Measurements from ENCODE around the gene TGM1. TPM values are rescaled to one million over a fixed set of nuclear protein-coding genes. Genes with fewer than 3 reads are reported as not detected.

TGM1 gene
- polyA plus RNA-seq, 4 donors, result 1.5 to 3.4 (median 1.7) TPM

DNA sequence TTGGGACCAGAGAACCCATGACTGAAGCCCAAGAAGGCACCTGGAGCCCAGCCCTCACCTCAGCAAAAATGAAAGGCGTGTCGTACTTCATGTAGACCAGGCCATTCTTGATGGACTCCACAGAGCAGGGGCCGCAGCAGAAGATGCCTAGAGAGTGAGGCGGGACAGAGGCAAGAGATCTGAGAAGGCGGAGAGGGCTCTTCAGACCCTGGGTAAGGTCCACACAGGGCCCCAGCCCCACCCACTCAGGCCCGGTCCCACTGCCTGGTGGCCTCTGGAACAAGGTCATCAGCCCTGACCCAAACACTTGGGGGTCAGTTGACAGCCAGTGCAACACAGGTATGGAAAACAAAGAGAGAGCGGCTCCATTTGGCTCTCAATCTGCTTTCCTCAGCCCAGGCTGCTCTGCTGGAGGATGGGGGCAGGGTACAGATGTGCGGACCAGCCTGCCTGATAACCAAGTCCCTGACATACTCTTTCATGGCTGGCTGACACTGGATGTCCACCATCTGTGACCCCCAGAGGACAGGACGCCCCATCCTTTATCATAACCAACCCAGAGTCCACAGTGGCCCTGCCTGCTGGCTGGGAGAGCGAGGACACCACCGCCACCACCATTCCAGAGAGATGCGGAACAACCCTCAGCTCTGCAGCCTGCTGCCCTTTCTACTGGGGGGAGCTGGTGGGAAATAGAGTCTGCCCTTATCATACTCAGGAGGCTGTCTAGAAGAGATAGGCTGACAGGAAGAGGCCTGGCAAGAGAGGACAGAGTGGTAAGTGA lies 6.9 kb downstream of the TGM1 start:
- DNase-seq, result peak in 1 of 2 donors; percentile 29
- H3K27ac ChIP-seq (ENCODE audit: low read depth in 1 of 3, low read length in 2 of 3), result no peak overlapping the region
- WGBS, 3 donors, result 86 to 94% (median 91%) methylated on average over 12 of the region's 12 CpGs
- peaks cover 0 to 62% (median 0%) of the 10 kb centered on the region in 3 donors for H3K36me3 ChIP-seq (ENCODE audit: control insufficient read depth in 3 of 3, insufficient read depth in 2 of 3, low read depth in 1 of 3, low read length in 3 of 3)
- no peak for FAIRE-seq
- H3K4me1 ChIP-seq (ENCODE audit: control insufficient read depth in 3 of 3, insufficient read depth in 2 of 3, low read depth in 1 of 3, low read length in 2 of 3), result peaks cover 0 to 34% (median 0%) of the 10 kb centered on the region in 3 donors
- no peaks in the 10 kb centered on the region for H3K27me3 ChIP-seq (ENCODE audit: control insufficient read depth in 3 of 3, insufficient read depth in 3 of 3, low read length in 3 of 3)
- no peaks in the 10 kb centered on the region for H3K9me3 ChIP-seq (ENCODE audit: control insufficient read depth in 2 of 2, insufficient read depth in 1 of 2, low read depth in 1 of 2, low read length in 1 of 2)
- H3K4me3 ChIP-seq (ENCODE audit: low read depth in 1 of 3, low read length in 3 of 3), result no peak overlapping the region

DNA sequence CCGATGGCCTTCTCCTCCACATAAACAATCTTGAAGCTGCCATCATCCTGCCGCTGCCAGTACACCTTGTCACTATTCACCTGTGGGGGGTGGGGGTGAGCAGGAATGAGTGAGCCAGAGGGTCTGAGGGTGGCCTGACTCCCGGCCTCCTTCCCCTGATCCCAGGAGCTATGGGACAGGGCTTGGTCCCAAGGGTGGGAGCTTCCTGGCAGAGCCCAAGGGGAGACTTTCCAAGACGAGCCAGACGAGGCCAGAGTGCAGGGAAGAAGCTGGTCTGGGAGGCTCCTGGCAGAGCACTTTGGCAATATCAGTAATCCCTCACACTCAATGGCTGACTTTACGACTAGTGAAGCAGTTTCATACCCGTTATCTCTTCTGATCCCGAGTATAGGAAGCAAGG lies 7.5 kb downstream of the TGM1 start:
- FAIRE-seq, result no peak

DNA sequence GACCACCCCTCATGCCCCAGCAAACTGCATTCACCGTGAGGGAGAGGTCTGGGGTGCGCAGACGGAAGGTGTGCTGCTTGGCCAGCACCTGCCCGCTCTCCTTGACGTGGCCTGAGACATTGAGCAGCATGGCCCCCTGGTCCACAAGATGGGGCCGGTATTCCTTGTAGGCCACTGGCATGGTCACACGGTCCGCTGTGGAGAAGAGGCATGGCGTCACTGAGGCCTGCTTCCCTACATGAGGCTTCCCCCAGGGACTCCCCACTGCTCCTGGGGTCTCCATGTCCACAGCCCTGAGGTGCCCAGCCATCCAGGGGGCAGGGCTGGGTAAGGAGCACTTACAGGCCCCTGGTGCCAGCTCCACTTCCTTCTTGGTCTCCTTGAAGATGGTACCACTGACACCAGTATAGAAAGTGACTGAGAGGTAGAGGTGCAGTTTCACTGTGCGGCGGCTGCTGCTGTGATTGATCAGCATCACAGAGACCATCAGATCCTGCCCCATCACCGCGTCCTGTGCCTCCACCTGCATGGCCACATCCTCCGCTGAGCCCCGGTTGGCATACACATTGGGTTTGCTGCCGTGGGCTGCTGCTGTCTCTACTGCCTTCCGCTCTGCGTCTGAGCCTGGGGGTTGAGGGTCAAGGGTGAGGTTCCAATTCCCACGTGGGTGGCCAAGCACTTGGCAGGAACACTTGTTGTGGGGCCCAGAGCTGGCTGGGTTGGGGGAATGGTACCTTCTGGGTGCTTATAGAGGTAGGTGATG lies 8.2 kb downstream of the TGM1 start:
- Histone ChIP-seq H3K4me1 (ENCODE audit: control insufficient read depth in 3 of 3, insufficient read depth in 2 of 3, low read depth in 1 of 3, low read length in 2 of 3) (peaks cover 0 to 34% (median 0%) of the 10 kb centered on the region in 3 donors), H3K27ac (ENCODE audit: low read depth in 1 of 3, low read length in 2 of 3) (no peak overlapping the region), H3K4me3 (ENCODE audit: low read depth in 1 of 3, low read length in 3 of 3) (no peak overlapping the region), H3K36me3 (ENCODE audit: control insufficient read depth in 3 of 3, insufficient read depth in 2 of 3, low read depth in 1 of 3, low read length in 3 of 3) (peaks cover 0 to 54% (median 0%) of the 10 kb centered on the region in 3 donors), H3K27me3 (ENCODE audit: control insufficient read depth in 3 of 3, insufficient read depth in 3 of 3, low read length in 3 of 3) (no peaks in the 10 kb centered on the region), H3K9me3 (ENCODE audit: control insufficient read depth in 2 of 2, insufficient read depth in 1 of 2, low read depth in 1 of 2, low read length in 1 of 2) (no peaks in the 10 kb centered on the region)
- no peak for FAIRE-seq
- 92 to 95% (median 93%) methylated on average over 19 of the region's 19 CpGs for WGBS, 3 donors
- DNase-seq, result no peak

More for the DNA sequence above, 7.5 kb downstream of the TGM1 start:
- H3K9me3 ChIP-seq (ENCODE audit: control insufficient read depth in 2 of 2, insufficient read depth in 1 of 2, low read depth in 1 of 2, low read length in 1 of 2), result no peaks in the 10 kb centered on the region
- peaks cover 0 to 34% (median 0%) of the 10 kb centered on the region in 3 donors for H3K4me1 ChIP-seq (ENCODE audit: control insufficient read depth in 3 of 3, insufficient read depth in 2 of 3, low read depth in 1 of 3, low read length in 2 of 3)
- no peaks in the 10 kb centered on the region for H3K27me3 ChIP-seq (ENCODE audit: control insufficient read depth in 3 of 3, insufficient read depth in 3 of 3, low read length in 3 of 3)
- H3K27ac ChIP-seq (ENCODE audit: low read depth in 1 of 3, low read length in 2 of 3), result no peak overlapping the region
- peaks cover 0 to 58% (median 0%) of the 10 kb centered on the region in 3 donors for H3K36me3 ChIP-seq (ENCODE audit: control insufficient read depth in 3 of 3, insufficient read depth in 2 of 3, low read depth in 1 of 3, low read length in 3 of 3)
- 81 to 87% (median 83%) methylated on average over 8 of the region's 8 CpGs for WGBS, 3 donors
- no peak overlapping the region for H3K4me3 ChIP-seq (ENCODE audit: low read depth in 1 of 3, low read length in 3 of 3)
- DNase-seq, result no peak

DNA sequence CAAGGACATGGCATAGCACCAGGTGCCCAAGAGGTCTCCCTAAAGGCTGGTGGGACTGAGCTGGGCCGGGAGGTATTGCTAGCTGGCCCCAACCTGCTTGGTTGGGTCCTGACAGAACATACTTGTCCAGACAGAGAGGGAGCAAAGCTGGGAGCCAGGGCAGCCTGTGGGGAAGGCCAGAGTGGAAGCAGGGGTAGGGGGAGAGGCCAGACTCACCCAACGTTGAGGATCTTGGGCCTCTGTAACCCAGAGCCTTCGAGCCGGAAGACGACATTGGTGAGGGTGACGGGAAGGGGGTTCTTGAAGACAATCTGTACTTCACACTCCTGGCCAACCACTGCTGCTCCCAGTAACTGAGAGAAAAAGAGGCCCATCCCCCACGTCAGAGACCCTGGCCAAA lies 9.0 kb downstream of the TGM1 start:
- 88 to 98% (median 89%) methylated on average over 7 of the region's 7 CpGs for WGBS, 3 donors
- H3K27me3 ChIP-seq (ENCODE audit: control insufficient read depth in 3 of 3, insufficient read depth in 3 of 3, low read length in 3 of 3), result no peaks in the 10 kb centered on the region
- H3K9me3 ChIP-seq (ENCODE audit: control insufficient read depth in 2 of 2, insufficient read depth in 1 of 2, low read depth in 1 of 2, low read length in 1 of 2), result no peaks in the 10 kb centered on the region
- H3K4me1 ChIP-seq (ENCODE audit: control insufficient read depth in 3 of 3, insufficient read depth in 2 of 3, low read depth in 1 of 3, low read length in 2 of 3), result peaks cover 0 to 34% (median 0%) of the 10 kb centered on the region in 3 donors
- FAIRE-seq (no peak), DNase-seq (no peak)
- H3K4me3 ChIP-seq (ENCODE audit: low read depth in 1 of 3, low read length in 3 of 3), result no peak overlapping the region
- H3K36me3 ChIP-seq (ENCODE audit: control insufficient read depth in 3 of 3, insufficient read depth in 2 of 3, low read depth in 1 of 3, low read length in 3 of 3), result peaks cover 0 to 55% (median 0%) of the 10 kb centered on the region in 3 donors
- no peak overlapping the region for H3K27ac ChIP-seq (ENCODE audit: low read depth in 1 of 3, low read length in 2 of 3)

DNA sequence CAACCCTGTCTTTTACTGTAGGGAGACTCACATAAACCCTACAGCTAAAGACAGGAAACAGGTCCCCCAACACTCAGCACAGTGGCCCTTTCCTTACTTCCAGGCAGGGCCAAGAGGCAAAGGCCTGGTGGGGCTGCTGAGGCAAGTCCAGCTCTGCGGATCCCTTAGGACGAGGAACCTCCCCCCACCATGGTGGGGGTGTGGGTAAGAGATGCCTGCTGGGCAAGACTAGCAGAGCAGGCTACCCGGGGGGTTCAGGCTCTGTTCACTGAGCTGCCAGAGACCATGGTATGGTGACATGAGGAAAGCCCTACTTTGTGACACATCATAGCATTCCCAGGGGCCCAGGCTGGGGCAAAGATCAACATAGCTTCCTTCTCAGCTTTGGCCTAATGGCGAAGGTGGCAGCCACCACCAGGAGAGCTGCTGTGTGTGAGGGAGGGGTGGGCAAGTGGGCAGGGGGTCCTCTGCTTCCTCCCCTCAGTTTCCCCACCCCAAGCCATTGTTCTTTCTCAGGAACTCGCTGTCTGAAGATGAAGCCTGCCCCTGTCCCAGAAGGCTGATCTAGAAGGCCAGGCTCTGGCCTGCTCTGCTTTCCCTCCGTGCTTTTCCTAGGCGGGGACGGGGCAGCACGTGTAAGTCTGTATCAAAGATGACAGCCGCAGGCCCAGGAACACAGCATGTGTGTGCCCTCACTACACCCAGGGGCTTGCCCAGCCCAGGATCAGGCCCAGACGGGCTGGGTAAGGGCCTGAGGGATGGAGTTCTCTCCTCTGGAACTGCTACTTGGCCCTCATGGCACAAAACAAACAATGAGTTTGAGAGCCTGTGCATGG lies 10.5 kb downstream of the TGM1 start:
- 79 to 86% (median 84%) methylated on average over 11 of the region's 11 CpGs for WGBS, 3 donors
- Histone ChIP-seq H3K4me1 (ENCODE audit: control insufficient read depth in 3 of 3, insufficient read depth in 2 of 3, low read depth in 1 of 3, low read length in 2 of 3) (peaks cover 0 to 34% (median 0%) of the 10 kb centered on the region in 3 donors), H3K4me3 (ENCODE audit: low read depth in 1 of 3, low read length in 3 of 3) (no peak overlapping the region), H3K9me3 (ENCODE audit: control insufficient read depth in 2 of 2, insufficient read depth in 1 of 2, low read depth in 1 of 2, low read length in 1 of 2) (no peaks in the 10 kb centered on the region), H3K27me3 (ENCODE audit: control insufficient read depth in 3 of 3, insufficient read depth in 3 of 3, low read length in 3 of 3) (no peaks in the 10 kb centered on the region), H3K36me3 (ENCODE audit: control insufficient read depth in 3 of 3, insufficient read depth in 2 of 3, low read depth in 1 of 3, low read length in 3 of 3) (peaks cover 0 to 47% (median 0%) of the 10 kb centered on the region in 3 donors), H3K27ac (ENCODE audit: low read depth in 1 of 3, low read length in 2 of 3) (peak overlapping the region in 1 of 3 donors; percentile 39)
- FAIRE-seq (no peak), DNase-seq (peak in 1 of 2 donors; percentile 71)

DNA sequence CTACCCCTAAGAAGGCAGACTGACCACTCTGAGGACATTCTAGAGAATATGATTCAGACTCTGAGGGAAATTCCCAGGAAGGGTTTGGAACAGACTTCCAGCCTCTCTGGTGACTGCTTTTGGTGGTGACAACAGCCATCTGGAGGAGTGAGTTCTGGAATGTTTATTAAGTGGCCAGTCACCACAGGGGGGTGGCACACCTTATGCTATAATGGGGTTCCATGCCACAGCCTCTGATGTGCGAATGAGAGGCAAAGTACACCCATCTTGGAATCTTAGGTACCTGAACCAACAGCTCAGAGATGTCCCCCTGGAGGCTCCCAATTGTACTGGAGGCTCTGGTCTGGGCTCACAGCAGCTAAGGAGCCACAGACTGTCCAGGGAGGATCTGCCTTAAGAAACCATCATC lies 11.1 kb downstream of the TGM1 start:
- Histone ChIP-seq H3K36me3 (ENCODE audit: control insufficient read depth in 3 of 3, insufficient read depth in 2 of 3, low read depth in 1 of 3, low read length in 3 of 3) (peaks cover 0 to 45% (median 0%) of the 10 kb centered on the region in 3 donors), H3K27me3 (ENCODE audit: control insufficient read depth in 3 of 3, insufficient read depth in 3 of 3, low read length in 3 of 3) (no peaks in the 10 kb centered on the region), H3K4me1 (ENCODE audit: control insufficient read depth in 3 of 3, insufficient read depth in 2 of 3, low read depth in 1 of 3, low read length in 2 of 3) (peaks cover 0 to 32% (median 0%) of the 10 kb centered on the region in 3 donors), H3K9me3 (ENCODE audit: control insufficient read depth in 2 of 2, insufficient read depth in 1 of 2, low read depth in 1 of 2, low read length in 1 of 2) (no peaks in the 10 kb centered on the region), H3K4me3 (ENCODE audit: low read depth in 1 of 3, low read length in 3 of 3) (no peak overlapping the region), H3K27ac (ENCODE audit: low read depth in 1 of 3, low read length in 2 of 3) (peak overlapping the region in 1 of 3 donors; percentile 39)
- DNase-seq, result no peak
- WGBS, 3 donors, result 77 to 91% (median 87%) methylated on average over 1 of the region's 1 CpG
- no peak for FAIRE-seq

DNA sequence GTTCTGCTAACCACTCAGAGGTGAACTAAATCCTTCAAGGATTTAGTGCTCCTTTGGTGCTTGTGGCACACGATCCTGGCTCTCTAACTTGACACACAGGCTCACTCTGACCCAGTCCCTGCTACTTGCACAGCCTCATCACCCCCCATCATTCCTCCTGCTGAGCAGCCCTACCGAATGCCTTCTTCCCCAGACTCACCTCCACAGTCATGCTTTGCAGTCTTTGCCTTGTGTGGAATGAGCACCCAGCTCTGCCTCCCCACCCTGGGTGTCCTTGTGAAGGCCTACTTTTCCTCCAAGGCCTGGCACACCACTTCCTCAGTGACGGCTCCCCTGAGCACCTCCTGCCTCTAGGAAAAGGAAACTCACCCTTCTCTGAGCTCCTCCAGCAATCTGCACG lies 12.6 kb downstream of the TGM1 start:
- no peak for DNase-seq
- FAIRE-seq, result no peak
- 62 to 74% (median 68%) methylated on average over 4 of the region's 4 CpGs for WGBS, 3 donors
- peaks cover 0 to 38% (median 0%) of the 10 kb centered on the region in 3 donors for H3K36me3 ChIP-seq (ENCODE audit: control insufficient read depth in 3 of 3, insufficient read depth in 2 of 3, low read depth in 1 of 3, low read length in 3 of 3)
- no peaks in the 10 kb centered on the region for H3K27me3 ChIP-seq (ENCODE audit: control insufficient read depth in 3 of 3, insufficient read depth in 3 of 3, low read length in 3 of 3)
- H3K27ac ChIP-seq (ENCODE audit: low read depth in 1 of 3, low read length in 2 of 3), result no peak overlapping the region
- H3K4me1 ChIP-seq (ENCODE audit: control insufficient read depth in 3 of 3, insufficient read depth in 2 of 3, low read depth in 1 of 3, low read length in 2 of 3), result peaks cover 0 to 24% (median 0%) of the 10 kb centered on the region in 3 donors
- no peak overlapping the region for H3K4me3 ChIP-seq (ENCODE audit: low read depth in 1 of 3, low read length in 3 of 3)
- no peaks in the 10 kb centered on the region for H3K9me3 ChIP-seq (ENCODE audit: control insufficient read depth in 2 of 2, insufficient read depth in 1 of 2, low read depth in 1 of 2, low read length in 1 of 2)
